Mammary epithelial cell (primary cell): ENCODE results near the gene NTRK1.
A peak's percentile ranks its signal among the peaks of the same experiment; 100 is the strongest.

Source experiments
- CTCF ChIP-seq, 2 donors: IDR thresholded peaks in 1 of 2; conservative IDR thresholded peaks in 1 of 2; 2 replicates each; pipeline ENCODE4 v1.5.1; 2011 to 2012; ENCODE audit warnings: inconsistent platforms in 2 of 2, low read length in 2 of 2, mild to moderate bottlenecking in 2 of 2, control low read depth in 1 of 2, low read depth in 1 of 2; ENCODE audit not compliant: insufficient read depth in 1 of 2; ENCODE audit errors: extremely low read depth in 1 of 2
- EZH2 ChIP-seq: IDR thresholded peaks from 2 replicates; pipeline ENCODE4 v1.6.1; 2012; ENCODE audit warnings: low read length, inconsistent platforms, borderline replicate concordance

- TF ChIP-seq CTCF (conservative IDR thresholded peaks at IDR 0.05 in 1 of 2, IDR thresholded peaks at IDR 0.05 in 1 of 2; ENCODE audit: extremely low read depth in 1 of 2, insufficient read depth in 1 of 2, low read depth in 1 of 2, low read length in 2 of 2) = peak; percentile 50 to 83
- peak; percentile 30 for TF ChIP-seq EZH2
Measured at GRCh38 chr1:156910309-156910782, 49.7 kb downstream of the NTRK1 start.
